ENCODE results near the gene KRT86.
A peak's percentile ranks its signal among the peaks of the same experiment; 100 is the strongest.

Gene KRT86

GRCh38 chr12:52245962-52246569 lies 28.4 kb upstream of the KRT86 start:
- no peak for TF ChIP-seq ZFX (IDR thresholded peaks at IDR 0.05)
- no peak overlapping the region for H3K27ac ChIP-seq

DNA sequence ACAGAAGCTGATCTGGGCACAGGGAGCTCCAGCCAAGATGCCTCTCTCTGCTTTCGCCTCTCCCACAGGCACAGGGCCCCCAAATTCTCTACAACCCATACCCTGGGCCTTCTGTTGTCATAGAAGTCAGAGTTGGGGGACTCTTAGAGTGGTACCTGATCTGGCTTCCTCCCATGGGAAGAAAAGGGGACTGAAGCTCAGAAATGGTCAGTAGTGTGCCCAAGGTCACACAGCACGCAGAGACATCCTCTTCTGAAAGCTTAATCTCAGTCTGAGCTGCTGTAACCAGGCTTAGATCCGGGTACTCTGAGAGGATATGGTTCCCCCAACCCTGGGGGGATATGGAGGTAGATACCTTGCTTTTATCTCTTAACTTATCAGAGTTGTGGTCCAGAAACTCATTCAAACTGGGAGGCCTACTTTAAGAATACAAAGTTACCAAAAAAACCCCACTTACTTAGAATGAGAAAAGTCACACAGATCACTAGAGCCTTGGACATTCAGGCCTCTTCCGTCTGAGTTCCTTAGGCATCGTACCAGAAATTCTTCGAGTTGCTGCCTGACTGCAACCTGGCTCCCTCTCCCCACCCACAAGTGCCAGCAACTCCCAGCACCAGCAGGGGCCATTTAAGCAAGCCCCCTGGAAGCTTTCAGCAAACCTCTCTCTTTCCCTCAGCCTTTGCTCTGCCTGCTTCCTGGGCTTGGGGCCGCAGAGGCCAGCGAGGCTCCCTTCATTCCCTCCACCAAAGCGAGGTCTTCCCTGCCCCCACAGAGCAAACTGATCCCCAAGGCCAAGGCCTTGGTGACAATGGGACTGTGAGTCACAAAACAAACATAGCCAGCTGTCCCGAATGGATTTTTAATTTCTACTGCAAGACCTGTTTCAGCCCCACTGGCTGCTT lies 27.5 kb upstream of the KRT86 start:
- TF ChIP-seq, protein P1, sequence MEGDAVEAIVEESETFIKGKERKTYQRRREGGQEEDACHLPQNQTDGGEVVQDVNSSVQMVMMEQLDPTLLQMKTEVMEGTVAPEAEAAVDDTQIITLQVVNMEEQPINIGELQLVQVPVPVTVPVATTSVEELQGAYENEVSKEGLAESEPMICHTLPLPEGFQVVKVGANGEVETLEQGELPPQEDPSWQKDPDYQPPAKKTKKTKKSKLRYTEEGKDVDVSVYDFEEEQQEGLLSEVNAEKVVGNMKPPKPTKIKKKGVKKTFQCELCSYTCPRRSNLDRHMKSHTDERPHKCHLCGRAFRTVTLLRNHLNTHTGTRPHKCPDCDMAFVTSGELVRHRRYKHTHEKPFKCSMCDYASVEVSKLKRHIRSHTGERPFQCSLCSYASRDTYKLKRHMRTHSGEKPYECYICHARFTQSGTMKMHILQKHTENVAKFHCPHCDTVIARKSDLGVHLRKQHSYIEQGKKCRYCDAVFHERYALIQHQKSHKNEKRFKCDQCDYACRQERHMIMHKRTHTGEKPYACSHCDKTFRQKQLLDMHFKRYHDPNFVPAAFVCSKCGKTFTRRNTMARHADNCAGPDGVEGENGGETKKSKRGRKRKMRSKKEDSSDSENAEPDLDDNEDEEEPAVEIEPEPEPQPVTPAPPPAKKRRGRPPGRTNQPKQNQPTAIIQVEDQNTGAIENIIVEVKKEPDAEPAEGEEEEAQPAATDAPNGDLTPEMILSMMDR (conservative IDR thresholded peaks at IDR 0.05) = no peak
- TF ChIP-seq ZFX (IDR thresholded peaks at IDR 0.05) = no peak
- peak overlapping the region; percentile 26 for H3K27ac ChIP-seq

- peak overlapping the region; percentile 26 for H3K27ac ChIP-seq
- TF ChIP-seq ZFX (IDR thresholded peaks at IDR 0.05) = no peak
- TF ChIP-seq, protein P1 (conservative IDR thresholded peaks at IDR 0.05) = no peak
Measured at GRCh38 chr12:52247622-52248540, 26.6 kb upstream of the KRT86 start.

- H3K27ac ChIP-seq = no peak overlapping the region
- TF ChIP-seq, protein P1 (conservative IDR thresholded peaks at IDR 0.05) = no peak
- no peak for TF ChIP-seq ZFX (IDR thresholded peaks at IDR 0.05)
Measured at GRCh38 chr12:52248541-52249461, 25.6 kb upstream of the KRT86 start.

- TF ChIP-seq ZFX (IDR thresholded peaks at IDR 0.05) = no peak
- TF ChIP-seq, protein P1 (conservative IDR thresholded peaks at IDR 0.05) = no peak
- H3K27ac ChIP-seq = no peak overlapping the region
Measured at GRCh38 chr12:52249511-52250047, 24.9 kb upstream of the KRT86 start.

- TF ChIP-seq ZFX (IDR thresholded peaks at IDR 0.05) = no peak
- TF ChIP-seq, protein P1 (conservative IDR thresholded peaks at IDR 0.05) = no peak
- no peak overlapping the region for H3K27ac ChIP-seq
Measured at GRCh38 chr12:52250048-52250990, 24.1 kb upstream of the KRT86 start.

Data from C4-2B (cell line).